ENCODE measurements around the gene HDDC3.

DNA sequence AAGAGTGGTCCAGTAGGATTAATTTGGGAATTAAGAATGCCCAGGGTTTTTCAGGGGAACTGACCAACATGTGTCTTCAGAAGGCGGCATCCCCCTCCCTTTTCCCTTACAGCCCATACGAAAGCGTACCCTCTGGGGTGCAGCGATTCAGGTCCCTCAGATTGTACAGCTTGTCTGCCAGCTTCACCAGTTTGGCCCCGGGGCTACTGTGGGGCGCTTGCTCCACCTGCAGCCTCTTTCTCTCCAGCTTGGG is 848 bp downstream of the HDDC3 start:
- TF ChIP-seq CTCF (IDR thresholded peaks at IDR 0.05): no peak
- no peak for TF ChIP-seq POLR2A (IDR thresholded peaks at IDR 0.05)

All from testis (tissue), 2 donors.